Measurements from ENCODE around the gene TTLL9.

TTLL9 gene

GRCh38 chr20:31901615-31902014 lies 31.2 kb downstream of the TTLL9 start:
- Histone ChIP-seq H3K27me3 (ENCODE audit: control insufficient read depth, insufficient read depth, low read length) (no peaks in the 10 kb centered on the region), H3K4me3 (ENCODE audit: low read depth, low read length) (no peak overlapping the region), H3K36me3 (ENCODE audit: control insufficient read depth, insufficient read depth, low read length) (no peaks in the 10 kb centered on the region), H3K27ac (ENCODE audit: low read depth, low read length) (no peak overlapping the region), H3K9ac (ENCODE audit: low read depth, low read length) (no peak overlapping the region), H3K4me1 (ENCODE audit: control insufficient read depth, insufficient read depth, low read length) (peaks cover 10% of the 10 kb centered on the region), H3K9me3 (ENCODE audit: control insufficient read depth, insufficient read depth, low read length) (no peaks in the 10 kb centered on the region)

- H3K9ac ChIP-seq (ENCODE audit: low read depth, low read length) = no peak overlapping the region
- H3K4me3 ChIP-seq (ENCODE audit: low read depth, low read length) = no peak overlapping the region
- no peaks in the 10 kb centered on the region for H3K27me3 ChIP-seq (ENCODE audit: control insufficient read depth, insufficient read depth, low read length)
- no peak overlapping the region for H3K27ac ChIP-seq (ENCODE audit: low read depth, low read length)
- H3K4me1 ChIP-seq (ENCODE audit: control insufficient read depth, insufficient read depth, low read length) = peaks cover 10% of the 10 kb centered on the region
- H3K9me3 ChIP-seq (ENCODE audit: control insufficient read depth, insufficient read depth, low read length) = no peaks in the 10 kb centered on the region
- no peaks in the 10 kb centered on the region for H3K36me3 ChIP-seq (ENCODE audit: control insufficient read depth, insufficient read depth, low read length)
Observed at GRCh38 chr20:31903627-31904386, 33.4 kb downstream of the TTLL9 start.

- H3K9ac ChIP-seq (ENCODE audit: low read depth, low read length) = no peak overlapping the region
- H3K4me3 ChIP-seq (ENCODE audit: low read depth, low read length) = no peak overlapping the region
- H3K4me1 ChIP-seq (ENCODE audit: control insufficient read depth, insufficient read depth, low read length) = peaks cover 17% of the 10 kb centered on the region
- peak overlapping the region; percentile 76 for H3K27ac ChIP-seq (ENCODE audit: low read depth, low read length)
- H3K27me3 ChIP-seq (ENCODE audit: control insufficient read depth, insufficient read depth, low read length) = no peaks in the 10 kb centered on the region
- no peaks in the 10 kb centered on the region for H3K36me3 ChIP-seq (ENCODE audit: control insufficient read depth, insufficient read depth, low read length)
- H3K9me3 ChIP-seq (ENCODE audit: control insufficient read depth, insufficient read depth, low read length) = no peaks in the 10 kb centered on the region
Observed at GRCh38 chr20:31906001-31906400, 35.6 kb downstream of the TTLL9 start.

- peaks cover 26% of the 10 kb centered on the region for H3K4me1 ChIP-seq (ENCODE audit: control insufficient read depth, insufficient read depth, low read length)
Observed at GRCh38 chr20:31907046-31907445, 36.6 kb downstream of the TTLL9 start.

GRCh38 chr20:31908016-31908415 lies 37.6 kb downstream of the TTLL9 start:
- Histone ChIP-seq H3K27ac (ENCODE audit: low read depth, low read length) (no peak overlapping the region), H3K36me3 (ENCODE audit: control insufficient read depth, insufficient read depth, low read length) (no peaks in the 10 kb centered on the region), H3K9ac (ENCODE audit: low read depth, low read length) (no peak overlapping the region), H3K4me3 (ENCODE audit: low read depth, low read length) (no peak overlapping the region), H3K27me3 (ENCODE audit: control insufficient read depth, insufficient read depth, low read length) (no peaks in the 10 kb centered on the region), H3K4me1 (ENCODE audit: control insufficient read depth, insufficient read depth, low read length) (peaks cover 33% of the 10 kb centered on the region), H3K9me3 (ENCODE audit: control insufficient read depth, insufficient read depth, low read length) (no peaks in the 10 kb centered on the region)

More at GRCh38 chr20:31907046-31907445, 36.6 kb downstream of the TTLL9 start:
- Histone ChIP-seq H3K36me3 (ENCODE audit: control insufficient read depth, insufficient read depth, low read length) (no peaks in the 10 kb centered on the region), H3K4me3 (ENCODE audit: low read depth, low read length) (no peak overlapping the region), H3K9me3 (ENCODE audit: control insufficient read depth, insufficient read depth, low read length) (no peaks in the 10 kb centered on the region), H3K27ac (ENCODE audit: low read depth, low read length) (no peak overlapping the region), H3K9ac (ENCODE audit: low read depth, low read length) (no peak overlapping the region), H3K27me3 (ENCODE audit: control insufficient read depth, insufficient read depth, low read length) (no peaks in the 10 kb centered on the region)

- Histone ChIP-seq H3K4me1 (ENCODE audit: control insufficient read depth, insufficient read depth, low read length) (peaks cover 37% of the 10 kb centered on the region), H3K27ac (ENCODE audit: low read depth, low read length) (no peak overlapping the region), H3K27me3 (ENCODE audit: control insufficient read depth, insufficient read depth, low read length) (no peaks in the 10 kb centered on the region), H3K36me3 (ENCODE audit: control insufficient read depth, insufficient read depth, low read length) (no peaks in the 10 kb centered on the region), H3K9me3 (ENCODE audit: control insufficient read depth, insufficient read depth, low read length) (no peaks in the 10 kb centered on the region), H3K4me3 (ENCODE audit: low read depth, low read length) (no peak overlapping the region), H3K9ac (ENCODE audit: low read depth, low read length) (no peak overlapping the region)
Observed at GRCh38 chr20:31908424-31908823, 38.0 kb downstream of the TTLL9 start.

GRCh38 chr20:31909253-31910070 lies 39.0 kb downstream of the TTLL9 start:
- H3K36me3 ChIP-seq (ENCODE audit: control insufficient read depth, insufficient read depth, low read length) = no peaks in the 10 kb centered on the region

GRCh38 chr20:31910071-31910803 lies 39.8 kb downstream of the TTLL9 start:
- Histone ChIP-seq H3K4me1 (ENCODE audit: control insufficient read depth, insufficient read depth, low read length) (peaks cover 49% of the 10 kb centered on the region), H3K9me3 (ENCODE audit: control insufficient read depth, insufficient read depth, low read length) (no peaks in the 10 kb centered on the region), H3K27ac (ENCODE audit: low read depth, low read length) (no peak overlapping the region), H3K4me3 (ENCODE audit: low read depth, low read length) (no peak overlapping the region), H3K9ac (ENCODE audit: low read depth, low read length) (no peak overlapping the region), H3K36me3 (ENCODE audit: control insufficient read depth, insufficient read depth, low read length) (no peaks in the 10 kb centered on the region), H3K27me3 (ENCODE audit: control insufficient read depth, insufficient read depth, low read length) (no peaks in the 10 kb centered on the region)

More at GRCh38 chr20:31909253-31910070, 39.0 kb downstream of the TTLL9 start:
- Histone ChIP-seq H3K9ac (ENCODE audit: low read depth, low read length) (no peak overlapping the region), H3K9me3 (ENCODE audit: control insufficient read depth, insufficient read depth, low read length) (no peaks in the 10 kb centered on the region), H3K4me3 (ENCODE audit: low read depth, low read length) (no peak overlapping the region), H3K4me1 (ENCODE audit: control insufficient read depth, insufficient read depth, low read length) (peaks cover 46% of the 10 kb centered on the region), H3K27me3 (ENCODE audit: control insufficient read depth, insufficient read depth, low read length) (no peaks in the 10 kb centered on the region), H3K27ac (ENCODE audit: low read depth, low read length) (no peak overlapping the region)

GRCh38 chr20:31913431-31914157 lies 43.2 kb downstream of the TTLL9 start:
- no peaks in the 10 kb centered on the region for H3K9me3 ChIP-seq (ENCODE audit: control insufficient read depth, insufficient read depth, low read length)
- H3K27me3 ChIP-seq (ENCODE audit: control insufficient read depth, insufficient read depth, low read length) = no peaks in the 10 kb centered on the region
- no peaks in the 10 kb centered on the region for H3K36me3 ChIP-seq (ENCODE audit: control insufficient read depth, insufficient read depth, low read length)
- no peak overlapping the region for H3K27ac ChIP-seq (ENCODE audit: low read depth, low read length)
- no peak overlapping the region for H3K9ac ChIP-seq (ENCODE audit: low read depth, low read length)
- no peak overlapping the region for H3K4me3 ChIP-seq (ENCODE audit: low read depth, low read length)
- peaks cover 40% of the 10 kb centered on the region for H3K4me1 ChIP-seq (ENCODE audit: control insufficient read depth, insufficient read depth, low read length)

- Histone ChIP-seq H3K27ac (ENCODE audit: low read depth, low read length) (no peak overlapping the region), H3K27me3 (ENCODE audit: control insufficient read depth, insufficient read depth, low read length) (no peaks in the 10 kb centered on the region), H3K9ac (ENCODE audit: low read depth, low read length) (no peak overlapping the region), H3K4me1 (ENCODE audit: control insufficient read depth, insufficient read depth, low read length) (peaks cover 41% of the 10 kb centered on the region), H3K4me3 (ENCODE audit: low read depth, low read length) (no peak overlapping the region), H3K36me3 (ENCODE audit: control insufficient read depth, insufficient read depth, low read length) (no peaks in the 10 kb centered on the region), H3K9me3 (ENCODE audit: control insufficient read depth, insufficient read depth, low read length) (no peaks in the 10 kb centered on the region)
Observed at GRCh38 chr20:31914170-31914569, 43.7 kb downstream of the TTLL9 start.
